Esophagus squamous epithelium (tissue), 5 donors: ENCODE data around the gene ASB8. TPM values are rescaled to one million over a fixed set of nuclear protein-coding genes. Genes with fewer than 3 reads are reported as not detected.

Experiments
- DNase-seq: peaks from one replicate; lab custom pipeline; 2025; lab: John Stamatoyannopoulos, UW
- H3K27ac ChIP-seq, 4 donors: fragments of 200-600 bp; sonication (generic); one replicate each; pipeline ENCODE4 v1.5.1; 2016 to 2019; ENCODE audit warnings: mild to moderate bottlenecking in 1 of 4
- H3K27me3 ChIP-seq, 4 donors: fragments of 200-600 bp; sonication (generic); 1 replicate in 3 of 4; 2 replicates in 1 of 4; pipeline versions ENCODE4 v1.5.1 to v1.6.0; 2017 to 2021; ENCODE audit warnings: antibody characterized with exemption in 1 of 4
- H3K36me3 ChIP-seq, 3 donors: fragments of 200-600 bp; sonication (generic); one replicate each; pipeline ENCODE4 v1.5.1; 2016 to 2019
- H3K4me1 ChIP-seq, 3 donors: fragments of 200-600 bp; sonication (generic); one replicate each; pipeline ENCODE4 v1.5.1; 2017 to 2019
- H3K4me3 ChIP-seq, 4 donors: fragments of 200-600 bp; sonication (generic); 1 replicate in 3 of 4; 2 replicates in 1 of 4; pipeline ENCODE4 v1.5.1; 2016 to 2019; ENCODE audit warnings: mild to moderate bottlenecking in 2 of 4, moderate library complexity in 1 of 4
- H3K9me3 ChIP-seq, 3 donors: fragments of 200-600 bp; sonication (generic); one replicate each; pipeline ENCODE4 v1.5.1; 2016 to 2019
- POLR2A ChIP-seq, 4 donors: fragments of 450-650 bp; IDR thresholded peaks; one replicate each; pipeline ENCODE4 v1.6.1; 2017; ENCODE audit warnings: antibody characterized with exemption in 4 of 4, mild to moderate bottlenecking in 4 of 4, moderate library complexity in 3 of 4
- WGBS, 2 donors: methylation state at CpG; one replicate each; pipeline ENCODE4 v1.1.5; 2018; 5-methylcytosine and 5-hydroxymethylcytosine counted together
- intact Hi-C: fragments of 100-400 bp; cut with DNase I; formaldehyde crosslinking; loops from one replicate; pipeline ENCODE4 v1.15.0; 2022
- total RNA-seq, 4 donors: library from RNA; depleted of rRNA; stranded (reverse); fragments of >200 nt; gene quantifications; one replicate each; pipeline ENCODE4 v1.1.0, GENCODE V29; 2016
- TF ChIP-seq, protein P1 (sequence below), 6 experiments: fragments of 450-650 bp in 4 of 6; fragments of 200-600 bp in 2 of 6; sonication (generic) in 2 of 6; IDR thresholded peaks; one replicate each; pipeline ENCODE4 v1.5.1; 2016 to 2019; ENCODE audit warnings: antibody characterized with exemption in 6 of 6, mild to moderate bottlenecking in 4 of 6, moderate library complexity in 4 of 6
- donor health status: DM: yes; HTN: yes; CAD: no.

Gene ASB8
- total RNA-seq, 4 donors from 2014 or later: 13.2 to 28.2 (median 24.8) TPM

DNA sequence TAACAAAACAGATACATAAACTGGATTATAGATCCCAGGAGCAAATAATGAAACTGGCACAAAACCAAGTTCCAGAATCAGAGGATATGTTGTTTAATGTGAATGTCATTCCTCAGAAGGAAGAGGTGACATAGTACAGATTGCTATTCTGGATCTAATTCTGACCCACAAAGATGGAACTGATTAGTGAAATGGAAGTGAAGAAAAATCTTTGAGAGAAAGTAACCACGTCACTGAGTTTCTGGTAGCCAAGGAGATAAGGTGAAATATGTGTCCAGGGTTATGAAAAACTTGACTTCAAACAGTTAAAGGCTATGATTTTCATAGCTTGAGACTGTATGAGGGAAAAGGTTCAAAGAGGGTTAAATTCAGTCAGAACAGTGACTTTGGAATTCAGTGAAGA lies 37.5 kb upstream of the ASB8 start:
- Histone ChIP-seq H3K27ac (no peak overlapping the region), H3K4me1 (peaks cover 14 to 89% (median 20%) of the 10 kb centered on the region in 3 donors), H3K27me3 (no peaks in the 10 kb centered on the region), H3K4me3 (no peak overlapping the region), H3K36me3 (no peaks in the 10 kb centered on the region), H3K9me3 (no peaks in the 10 kb centered on the region)
- intact Hi-C loops: no loop called here
- TF ChIP-seq, protein P1, sequence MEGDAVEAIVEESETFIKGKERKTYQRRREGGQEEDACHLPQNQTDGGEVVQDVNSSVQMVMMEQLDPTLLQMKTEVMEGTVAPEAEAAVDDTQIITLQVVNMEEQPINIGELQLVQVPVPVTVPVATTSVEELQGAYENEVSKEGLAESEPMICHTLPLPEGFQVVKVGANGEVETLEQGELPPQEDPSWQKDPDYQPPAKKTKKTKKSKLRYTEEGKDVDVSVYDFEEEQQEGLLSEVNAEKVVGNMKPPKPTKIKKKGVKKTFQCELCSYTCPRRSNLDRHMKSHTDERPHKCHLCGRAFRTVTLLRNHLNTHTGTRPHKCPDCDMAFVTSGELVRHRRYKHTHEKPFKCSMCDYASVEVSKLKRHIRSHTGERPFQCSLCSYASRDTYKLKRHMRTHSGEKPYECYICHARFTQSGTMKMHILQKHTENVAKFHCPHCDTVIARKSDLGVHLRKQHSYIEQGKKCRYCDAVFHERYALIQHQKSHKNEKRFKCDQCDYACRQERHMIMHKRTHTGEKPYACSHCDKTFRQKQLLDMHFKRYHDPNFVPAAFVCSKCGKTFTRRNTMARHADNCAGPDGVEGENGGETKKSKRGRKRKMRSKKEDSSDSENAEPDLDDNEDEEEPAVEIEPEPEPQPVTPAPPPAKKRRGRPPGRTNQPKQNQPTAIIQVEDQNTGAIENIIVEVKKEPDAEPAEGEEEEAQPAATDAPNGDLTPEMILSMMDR (IDR thresholded peaks at IDR 0.05): no peak
- no peak for TF ChIP-seq POLR2A (IDR thresholded peaks at IDR 0.05)
- DNase-seq: no peak
- WGBS, 2 donors: 63 to 67% methylated on average over 1 of the region's 1 CpG

DNA sequence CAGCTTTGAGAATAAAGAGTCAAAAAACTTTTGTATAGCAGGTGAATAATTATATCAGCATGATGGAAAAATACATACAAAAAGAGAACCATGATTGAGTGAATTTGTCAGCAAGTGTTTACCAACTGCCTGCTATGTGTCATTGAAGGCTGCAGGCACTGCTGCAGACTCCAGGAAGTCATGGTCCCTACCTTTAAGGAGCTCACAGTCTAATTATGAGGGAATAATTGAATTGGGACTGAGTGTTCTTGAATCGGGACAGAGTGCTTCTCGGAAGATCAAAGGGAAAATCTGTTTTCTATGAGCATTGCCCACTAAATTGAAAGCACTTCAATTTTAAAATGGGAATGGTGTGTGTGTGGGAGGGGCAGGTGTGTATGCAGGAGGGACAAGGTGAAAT lies 36.3 kb upstream of the ASB8 start:
- intact Hi-C loops: no loop called here
- peak overlapping the region in 2 of 4 donors; percentile 41 to 49 for H3K27ac ChIP-seq
- no peak for DNase-seq
- 29 to 63% methylated on average over 2 of the region's 2 CpGs for WGBS, 2 donors
- H3K27me3 ChIP-seq: no peaks in the 10 kb centered on the region
- peaks cover 13 to 89% (median 29%) of the 10 kb centered on the region in 3 donors for H3K4me1 ChIP-seq
- H3K36me3 ChIP-seq: no peaks in the 10 kb centered on the region
- no peaks in the 10 kb centered on the region for H3K9me3 ChIP-seq
- no peak for TF ChIP-seq POLR2A (IDR thresholded peaks at IDR 0.05)
- TF ChIP-seq, protein P1 (IDR thresholded peaks at IDR 0.05): no peak
- no peak overlapping the region for H3K4me3 ChIP-seq

DNA sequence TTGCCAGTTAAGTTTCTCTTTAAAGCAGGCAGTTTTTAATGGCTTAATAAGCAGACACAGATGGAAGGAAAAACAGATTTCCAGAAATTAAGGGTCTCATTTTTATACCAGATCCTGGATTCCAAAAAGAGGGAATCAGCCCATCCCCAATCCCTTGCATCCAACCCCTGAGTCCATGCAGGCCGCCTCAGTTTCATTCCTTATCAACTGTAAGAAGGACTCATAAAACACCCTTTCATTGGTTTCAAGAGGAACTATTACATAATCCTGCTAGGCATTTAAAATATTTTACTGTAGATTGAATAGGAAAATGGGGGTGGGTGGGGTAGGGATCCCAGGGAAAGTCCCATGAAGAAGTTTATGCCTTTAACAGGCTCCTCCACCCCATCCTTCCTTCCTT lies 35.5 kb upstream of the ASB8 start:
- intact Hi-C loops: no loop called here
- Histone ChIP-seq H3K27me3 (no peaks in the 10 kb centered on the region), H3K9me3 (no peaks in the 10 kb centered on the region), H3K36me3 (no peaks in the 10 kb centered on the region), H3K4me1 (peaks cover 11 to 91% (median 29%) of the 10 kb centered on the region in 3 donors), H3K4me3 (no peak overlapping the region), H3K27ac (peak overlapping the region in 3 of 4 donors; percentile 19 to 49 (median 41))
- WGBS, 2 donors: 80 to 83% methylated on average over 1 of the region's 1 CpG
- no peak for DNase-seq
- TF ChIP-seq, protein P1 (IDR thresholded peaks at IDR 0.05): no peak
- no peak for TF ChIP-seq POLR2A (IDR thresholded peaks at IDR 0.05)

DNA sequence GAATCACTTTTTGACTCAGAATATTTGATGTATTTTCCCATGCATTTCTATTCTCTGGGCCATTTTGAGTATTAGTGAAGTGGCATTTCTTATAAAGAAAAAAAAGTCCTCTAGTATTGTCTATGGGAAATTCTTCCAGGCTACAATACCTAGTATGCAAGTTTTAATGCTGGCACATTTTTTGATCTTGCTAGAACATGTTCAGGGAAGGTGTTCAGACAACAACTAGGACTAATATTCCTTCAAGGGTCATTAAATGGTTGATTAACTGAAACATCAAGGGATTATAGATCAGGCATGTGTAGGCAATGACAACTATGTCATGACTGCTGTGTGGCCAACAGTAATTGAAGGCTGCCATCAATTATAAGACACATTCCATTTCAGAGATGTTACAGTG lies 33.8 kb upstream of the ASB8 start:
- intact Hi-C loops: no loop called here
- Histone ChIP-seq H3K4me3 (no peak overlapping the region), H3K27me3 (peaks cover 0 to 1% (median 0%) of the 10 kb centered on the region in 4 donors), H3K36me3 (no peaks in the 10 kb centered on the region), H3K27ac (peak overlapping the region in 3 of 4 donors; percentile 21 to 69 (median 40)), H3K4me1 (peaks cover 11 to 77% (median 29%) of the 10 kb centered on the region in 3 donors), H3K9me3 (no peaks in the 10 kb centered on the region)
- no peak for TF ChIP-seq POLR2A (IDR thresholded peaks at IDR 0.05)
- TF ChIP-seq, protein P1 (IDR thresholded peaks at IDR 0.05): no peak
- DNase-seq: no peak

DNA sequence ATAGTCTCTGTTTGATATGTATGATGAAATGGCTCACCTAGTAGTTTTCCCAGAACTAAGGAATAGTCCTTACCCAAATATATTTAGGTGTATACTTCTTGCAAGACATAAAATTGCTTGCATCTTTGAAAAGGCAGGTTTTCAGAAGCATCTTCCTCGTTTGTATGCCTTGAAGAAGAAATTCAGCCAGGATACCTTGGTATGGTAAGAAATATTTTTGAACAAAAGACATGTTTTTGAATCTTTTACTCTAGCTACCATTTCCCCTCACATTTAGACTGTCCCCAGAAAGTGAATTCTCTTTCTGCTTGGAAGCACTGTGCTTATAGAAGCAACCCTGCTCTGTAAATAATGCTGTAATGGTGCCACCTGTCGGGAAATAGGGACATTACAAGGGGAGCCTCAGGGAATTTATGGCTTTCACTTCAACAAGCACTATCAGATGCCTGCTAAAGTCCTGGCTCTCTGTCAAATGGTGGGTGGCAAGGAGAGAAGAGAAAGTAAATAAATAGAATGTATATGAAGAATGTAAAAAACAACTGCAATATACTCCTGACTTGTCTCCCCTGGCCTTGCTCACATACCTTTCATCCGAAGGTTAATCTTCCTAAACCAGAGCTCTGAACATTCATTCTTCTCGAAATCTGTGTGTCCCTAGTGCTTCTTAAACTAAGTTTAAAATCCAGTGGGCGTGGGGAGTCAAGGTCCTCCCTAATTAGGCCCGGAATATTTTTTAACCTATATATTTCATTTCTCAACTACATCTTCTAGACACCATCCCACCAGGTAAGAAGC lies 32.2 kb upstream of the ASB8 start:
- Histone ChIP-seq H3K36me3 (no peaks in the 10 kb centered on the region), H3K4me1 (peaks cover 13 to 80% (median 36%) of the 10 kb centered on the region in 3 donors), H3K27ac (peak overlapping the region in 3 of 4 donors; percentile 33 to 69 (median 40)), H3K27me3 (peaks cover 0 to 17% (median 0%) of the 10 kb centered on the region in 4 donors), H3K9me3 (no peaks in the 10 kb centered on the region), H3K4me3 (no peak overlapping the region)
- 23 to 28% methylated on average over 6 of the region's 6 CpGs for WGBS, 2 donors
- DNase-seq: no peak
- intact Hi-C loops: no loop called here
- TF ChIP-seq, protein P1 (IDR thresholded peaks at IDR 0.05): peak; percentile 65 to 92 (median 88)
- no peak for TF ChIP-seq POLR2A (IDR thresholded peaks at IDR 0.05)
